ENCODE data around the gene CNTN6.

Gene CNTN6

GRCh38 chr3:1172644-1173043 is 79.8 kb downstream of the CNTN6 start:
- DNase-seq (ENCODE audit: low read depth) = no peak

- DNase-seq (ENCODE audit: low read depth) = no peak
These were observed 86.3 kb downstream of the CNTN6 start for GRCh38 chr3:1179146-1179545.

- no peak for DNase-seq (ENCODE audit: low read depth)
These were observed 90.7 kb downstream of the CNTN6 start for GRCh38 chr3:1183320-1184048.

GRCh38 chr3:1190569-1190968 is 97.7 kb downstream of the CNTN6 start:
- DNase-seq (ENCODE audit: low read depth) = no peak

- no peak for DNase-seq (ENCODE audit: low read depth)
These were observed 98.2 kb downstream of the CNTN6 start for GRCh38 chr3:1191026-1191425.

- DNase-seq (ENCODE audit: low read depth) = no peak
These were observed 103.1 kb downstream of the CNTN6 start for GRCh38 chr3:1195947-1196346.

- DNase-seq (ENCODE audit: low read depth) = no peak
These were observed 104.2 kb downstream of the CNTN6 start for GRCh38 chr3:1197051-1197450.

- no peak for DNase-seq (ENCODE audit: low read depth)
These were observed 107.5 kb downstream of the CNTN6 start for GRCh38 chr3:1200371-1200770.

GRCh38 chr3:1207904-1208303 is 115.1 kb downstream of the CNTN6 start:
- no peak for DNase-seq (ENCODE audit: low read depth)

- DNase-seq (ENCODE audit: low read depth) = no peak
These were observed 122.1 kb downstream of the CNTN6 start for GRCh38 chr3:1214933-1215332.

- DNase-seq (ENCODE audit: low read depth) = no peak
These were observed 124.0 kb downstream of the CNTN6 start for GRCh38 chr3:1216856-1217255.

GRCh38 chr3:1227111-1227510 is 134.3 kb downstream of the CNTN6 start:
- no peak for DNase-seq (ENCODE audit: low read depth)

- no peak for DNase-seq (ENCODE audit: low read depth)
These were observed 135.5 kb downstream of the CNTN6 start for GRCh38 chr3:1228289-1228688.

GRCh38 chr3:1230920-1231319 is 138.1 kb downstream of the CNTN6 start:
- DNase-seq (ENCODE audit: low read depth) = no peak

- DNase-seq (ENCODE audit: low read depth) = no peak
These were observed 139.5 kb downstream of the CNTN6 start for GRCh38 chr3:1232276-1232675.

- DNase-seq (ENCODE audit: low read depth) = no peak
These were observed 142.8 kb downstream of the CNTN6 start for GRCh38 chr3:1235526-1236120.

- DNase-seq (ENCODE audit: low read depth) = no peak
These were observed 158.6 kb downstream of the CNTN6 start for GRCh38 chr3:1251282-1252060.

- no peak for DNase-seq (ENCODE audit: low read depth)
These were observed 159.2 kb downstream of the CNTN6 start for GRCh38 chr3:1252061-1252430.

GRCh38 chr3:1262246-1262645 is 169.4 kb downstream of the CNTN6 start:
- no peak for DNase-seq (ENCODE audit: low read depth)

- DNase-seq (ENCODE audit: low read depth) = no peak
These were observed 170.3 kb downstream of the CNTN6 start for GRCh38 chr3:1263121-1263520.

- no peak for DNase-seq (ENCODE audit: low read depth)
These were observed 177.0 kb downstream of the CNTN6 start for GRCh38 chr3:1269808-1270207.

GRCh38 chr3:1272546-1273265 is 179.9 kb downstream of the CNTN6 start:
- no peak for DNase-seq (ENCODE audit: low read depth)

- DNase-seq (ENCODE audit: low read depth) = no peak
These were observed 182.7 kb downstream of the CNTN6 start for GRCh38 chr3:1275495-1275894.
